ENCODE results near the gene SBF1.

GRCh38 chr22:50398831-50399648 lies 75.8 kb downstream of the SBF1 start:
- TF ChIP-seq CTCF (IDR thresholded peaks at IDR 0.05) (no peak), POLR2AphosphoS5 (IDR thresholded peaks at IDR 0.05) (no peak)
